GM13976 (cell line): ENCODE data around the gene RNF152.

Experiments used
- DNase-seq: peaks from one replicate; pipeline ENCODE4 v3.0.0; 2012; ENCODE audit warnings: low spot score
- CTCF ChIP-seq: IDR thresholded peaks from 2 replicates; pipeline ENCODE4 v1.5.1; 2012; ENCODE audit warnings: borderline replicate concordance, mild to moderate bottlenecking; ENCODE audit not compliant: insufficient read depth; ENCODE audit errors: extremely low read depth, missing control alignments, control extremely low read depth
- in situ Hi-C: fragments of 300-500 bp; cut with MboI; formaldehyde crosslinking; loops from one replicate; pipeline ENCODE4 v1.12.0; 2022; ENCODE audit warnings: low sequenced_read_pairs, mixed read lengths, inconsistent platforms; ENCODE audit not compliant: unreplicated experiment

Gene RNF152

GRCh38 chr18:61890344-61890743 is 2.5 kb downstream of the RNF152 start:
- in situ Hi-C loops = loop anchor here (25.0 kb wide), 1 partner anchor 253 kb away; no protein-coding TSS in a partner anchor
- DNase-seq = no peak
- no peak for TF ChIP-seq CTCF

- DNase-seq = no peak
- TF ChIP-seq CTCF = no peak
- in situ Hi-C loops = loop anchor here (25.0 kb wide), 1 partner anchor 252 kb away; no protein-coding TSS in a partner anchor
Observed at GRCh38 chr18:61889541-61889940, 3.3 kb downstream of the RNF152 start.

- TF ChIP-seq CTCF = no peak
- no peak for DNase-seq
- in situ Hi-C loops = loop anchor here (25.0 kb wide), 1 partner anchor 251 kb away; no protein-coding TSS in a partner anchor
Observed at GRCh38 chr18:61888622-61889021, 4.2 kb downstream of the RNF152 start.

GRCh38 chr18:61887838-61888237 is 5.0 kb downstream of the RNF152 start:
- no peak for TF ChIP-seq CTCF
- DNase-seq = no peak
- in situ Hi-C loops = loop anchor here (25.0 kb wide), 1 partner anchor 251 kb away; no protein-coding TSS in a partner anchor

- TF ChIP-seq CTCF = no peak
- in situ Hi-C loops = loop anchor here (25.0 kb wide), 1 partner anchor 246 kb away; no protein-coding TSS in a partner anchor
- DNase-seq = no peak
Observed at GRCh38 chr18:61883547-61883946, 9.3 kb downstream of the RNF152 start.

GRCh38 chr18:61882296-61883004 is 10.4 kb downstream of the RNF152 start:
- in situ Hi-C loops = loop anchor here (25.0 kb wide), 1 partner anchor 245 kb away; no protein-coding TSS in a partner anchor
- TF ChIP-seq CTCF = no peak
- DNase-seq = no peak
